ENCODE data around the gene NT5C2. TPM values are rescaled to one million over a fixed set of nuclear protein-coding genes. Genes with fewer than 3 reads are reported as not detected.

Gene NT5C2
- total and polyA plus RNA-seq, 2 of the 4 experiments (the other 2 are of a cell fraction), result 60.0 to 65.1 TPM

GRCh38 chr10:103198648-103199047 is 5.6 kb upstream of the NT5C2 start:
- Histone ChIP-seq H3K4ac (ENCODE audit: low read depth, low read length) (no peak overlapping the region), H3K79me1 (ENCODE audit: low read depth in 1 of 2, low read length in 2 of 2) (peaks cover 0 to 5% of the 10 kb centered on the region in 2 experiments; a peak in 1 of 4 replicates), H3K18ac (ENCODE audit: low read depth, low read length) (peak overlapping the region; percentile 13; the same call in 1 of the 2 replicates), H3K56ac (ENCODE audit: extremely low read depth, insufficient read depth, low read length) (no peak overlapping the region), H4K5ac (ENCODE audit: low read depth, low read length) (no peak overlapping the region; the same call in 1 of the 2 replicates), H3K4me2 (ENCODE audit: low read depth, low read length) (no peak overlapping the region), H4K8ac (ENCODE audit: low read depth in 2 of 2, low read length in 2 of 2) (no peak overlapping the region), H2BK5ac (ENCODE audit: low read depth, low read length, poor library complexity, severe bottlenecking) (no peak overlapping the region), H3K14ac (replicated peaks; ENCODE audit: low read depth, low read length) (no peak overlapping the region), H3K4me1 (ENCODE audit: control insufficient read depth, insufficient read depth, low read length) (peaks cover 15% of the 10 kb centered on the region), H3K27ac (ENCODE audit: insufficient read depth, low read length) (no peak overlapping the region), H4K91ac (ENCODE audit: insufficient read depth, low read depth, low read length) (no peak overlapping the region), H3K9me1 (ENCODE audit: insufficient read depth, low read length) (peaks cover 16% of the 10 kb centered on the region), H2AK5ac (ENCODE audit: low read depth, low read length) (no peak overlapping the region), H2AFZ (replicated peaks; ENCODE audit: low read length, poor library complexity) (no peak overlapping the region), H3K27me3 (ENCODE audit: control insufficient read depth, insufficient read depth, low read length) (no peaks in the 10 kb centered on the region), H2BK120ac (ENCODE audit: low read depth, low read length) (peak overlapping the region; percentile 71; the same call in 1 of the 2 replicates), H2AK9ac (replicated peaks; ENCODE audit: low read depth, low read length, poor library complexity) (no peak overlapping the region), H3K9me3 (ENCODE audit: control insufficient read depth, insufficient read depth, low read length) (no peaks in the 10 kb centered on the region), H3K23ac (ENCODE audit: low read depth, low read length) (no peak overlapping the region), H3K9ac (ENCODE audit: low read depth, low read length) (no peak overlapping the region), H3K4me3 (ENCODE audit: insufficient read depth, low read depth, low read length) (no peak overlapping the region), H2BK15ac (ENCODE audit: low read depth, low read length) (no peak overlapping the region), H3K36me3 (ENCODE audit: control insufficient read depth, insufficient read depth, low read length) (no peaks in the 10 kb centered on the region), H2BK20ac (ENCODE audit: low read depth, low read length) (no peak overlapping the region), H4K20me1 (ENCODE audit: insufficient read depth, low read length) (no peaks in the 10 kb centered on the region)
- in situ Hi-C loops (cut with MboI; ENCODE audit: low sequenced_read_pairs), result no loop called here
- no TSS peak for BruUV-seq (replicated peaks)
- ATAC-seq (ENCODE audit: low read depth) (no peak), DNase-seq (no peak)
- POLR2A ChIA-PET (ENCODE audit: unreplicated experiment), result no interaction called here
- dilution Hi-C loops (cut with HindIII; ENCODE audit: low sequenced_read_pairs, unreplicated experiment), result no loop called here
- intact Hi-C loops (cut with micrococcal nuclease), result no loop called here
- no CpG with 5 or more reads among the region's 8 CpGs for WGBS, 2 experiments (ENCODE audit: extremely low coverage in 2 of 2, insufficient read length in 1 of 2)
- CTCF ChIA-PET, result no interaction called here
- TF ChIP-seq ELK1 (IDR thresholded peaks at IDR 0.05; ENCODE audit: borderline replicate concordance, low read depth, low read length) (no peak), MAFK (IDR thresholded peaks at IDR 0.05; ENCODE audit: low read depth, low read length) (peak; percentile 81), RAD21 (IDR thresholded peaks at IDR 0.05; ENCODE audit: low read length) (no peak), MXI1 (IDR thresholded peaks at IDR 0.05; ENCODE audit: borderline replicate concordance, low read depth, low read length) (no peak), MAZ (IDR thresholded peaks at IDR 0.05; ENCODE audit: borderline replicate concordance, low read depth, low read length) (no peak), CTCF (conservative IDR thresholded peaks at IDR 0.05; ENCODE audit: low read depth, low read length) (no peak), RFX5 (IDR thresholded peaks at IDR 0.05; ENCODE audit: low read depth, low read length) (no peak), NFE2L2 (IDR thresholded peaks at IDR 0.05; ENCODE audit: low read depth, low read length) (peak; percentile 92), CEBPB (IDR thresholded peaks at IDR 0.05; ENCODE audit: low read depth, low read length) (no peak), POLR2A (IDR thresholded peaks at IDR 0.05; ENCODE audit: low read depth, low read length) (no peak), FOS (IDR thresholded peaks at IDR 0.05; ENCODE audit: low read depth, low read length) (no peak)
- TF ChIP-seq, protein P1, sequence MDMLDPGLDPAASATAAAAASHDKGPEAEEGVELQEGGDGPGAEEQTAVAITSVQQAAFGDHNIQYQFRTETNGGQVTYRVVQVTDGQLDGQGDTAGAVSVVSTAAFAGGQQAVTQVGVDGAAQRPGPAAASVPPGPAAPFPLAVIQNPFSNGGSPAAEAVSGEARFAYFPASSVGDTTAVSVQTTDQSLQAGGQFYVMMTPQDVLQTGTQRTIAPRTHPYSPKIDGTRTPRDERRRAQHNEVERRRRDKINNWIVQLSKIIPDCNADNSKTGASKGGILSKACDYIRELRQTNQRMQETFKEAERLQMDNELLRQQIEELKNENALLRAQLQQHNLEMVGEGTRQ (IDR thresholded peaks at IDR 0.05; ENCODE audit: low read depth, low read length), result no peak

All from IMR-90 (cell line).